Stimulated activated CD4-positive, alpha-beta T cell treated with anti-CD3 and anti-CD28 coated beads, TNF-alpha, amount 100 ng/mL, for 4 hours (primary cell): ENCODE results near the gene BTBD2.

Source experiments
- DNase-seq, 3 experiments: peaks; one replicate each; pipeline ENCODE4 v3.0.0-alpha.2; 2020; ENCODE audit warnings: low read depth in 3 of 3

BTBD2 gene

GRCh38 chr19:1959928-1960589 is 55.5 kb downstream of the BTBD2 start:
- DNase-seq: no peak

GRCh38 chr19:1957562-1958248 is 57.8 kb downstream of the BTBD2 start:
- DNase-seq: no peak

- no peak for DNase-seq
Observed at GRCh38 chr19:1956868-1957492, 58.5 kb downstream of the BTBD2 start.

- no peak for DNase-seq
Observed at GRCh38 chr19:1956122-1956494, 59.4 kb downstream of the BTBD2 start.

- no peak for DNase-seq
Observed at GRCh38 chr19:1955171-1956121, 60.1 kb downstream of the BTBD2 start.

GRCh38 chr19:1954532-1954933 is 61.0 kb downstream of the BTBD2 start:
- DNase-seq: no peak

- no peak for DNase-seq
Observed at GRCh38 chr19:1953441-1954094, 61.9 kb downstream of the BTBD2 start.

- no peak for DNase-seq
Observed at GRCh38 chr19:1953037-1953436, 62.5 kb downstream of the BTBD2 start.

- no peak for DNase-seq
Observed at GRCh38 chr19:1952635-1953034, 62.9 kb downstream of the BTBD2 start.

- DNase-seq: no peak
Observed at GRCh38 chr19:1950640-1951039, 64.9 kb downstream of the BTBD2 start.

- no peak for DNase-seq
Observed at GRCh38 chr19:1949304-1950101, 66.0 kb downstream of the BTBD2 start.

- no peak for DNase-seq
Observed at GRCh38 chr19:1947651-1948209, 67.8 kb downstream of the BTBD2 start.

GRCh38 chr19:1945899-1946298 is 69.6 kb downstream of the BTBD2 start:
- DNase-seq: no peak

- DNase-seq: no peak
Observed at GRCh38 chr19:1944916-1945561, 70.5 kb downstream of the BTBD2 start.

- DNase-seq: no peak
Observed at GRCh38 chr19:1944088-1944915, 71.2 kb downstream of the BTBD2 start.

- DNase-seq: no peak
Observed at GRCh38 chr19:1943661-1944087, 71.8 kb downstream of the BTBD2 start.

GRCh38 chr19:1942934-1943555 is 72.5 kb downstream of the BTBD2 start:
- DNase-seq: no peak
